ENCODE results near the gene BRAF.

DNA sequence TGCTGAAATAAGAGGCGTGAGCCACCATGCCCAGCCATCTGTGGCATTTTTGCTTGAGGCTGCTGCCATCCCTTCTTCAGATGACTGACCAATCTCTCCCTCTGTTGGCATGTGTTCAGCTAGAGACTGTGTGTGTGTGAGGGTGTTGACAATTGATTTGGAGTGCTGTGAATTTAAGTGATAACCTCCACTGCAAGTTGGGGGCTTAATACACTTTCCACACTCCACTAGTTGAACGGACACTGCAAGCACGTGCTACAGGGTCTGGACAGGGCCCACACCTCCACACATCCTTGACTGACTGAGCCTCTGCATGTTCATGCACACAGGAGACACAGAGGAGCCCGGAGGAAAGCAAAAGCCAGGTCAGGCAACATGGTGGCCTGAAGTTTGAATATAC lies 51.3 kb downstream of the BRAF start:
- no peak for TF ChIP-seq ZNF8 (CRISPR knock-in tag; IDR thresholded peaks at IDR 0.05)
- TF ChIP-seq, protein P1, sequence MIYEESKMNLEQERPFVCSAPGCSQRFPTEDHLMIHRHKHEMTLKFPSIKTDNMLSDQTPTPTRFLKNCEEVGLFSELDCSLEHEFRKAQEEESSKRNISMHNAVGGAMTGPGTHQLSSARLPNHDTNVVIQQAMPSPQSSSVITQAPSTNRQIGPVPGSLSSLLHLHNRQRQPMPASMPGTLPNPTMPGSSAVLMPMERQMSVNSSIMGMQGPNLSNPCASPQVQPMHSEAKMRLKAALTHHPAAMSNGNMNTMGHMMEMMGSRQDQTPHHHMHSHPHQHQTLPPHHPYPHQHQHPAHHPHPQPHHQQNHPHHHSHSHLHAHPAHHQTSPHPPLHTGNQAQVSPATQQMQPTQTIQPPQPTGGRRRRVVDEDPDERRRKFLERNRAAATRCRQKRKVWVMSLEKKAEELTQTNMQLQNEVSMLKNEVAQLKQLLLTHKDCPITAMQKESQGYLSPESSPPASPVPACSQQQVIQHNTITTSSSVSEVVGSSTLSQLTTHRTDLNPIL (CRISPR knock-in tag; IDR thresholded peaks at IDR 0.05; ENCODE audit: low read depth) = no peak
- TF ChIP-seq, protein P2, sequence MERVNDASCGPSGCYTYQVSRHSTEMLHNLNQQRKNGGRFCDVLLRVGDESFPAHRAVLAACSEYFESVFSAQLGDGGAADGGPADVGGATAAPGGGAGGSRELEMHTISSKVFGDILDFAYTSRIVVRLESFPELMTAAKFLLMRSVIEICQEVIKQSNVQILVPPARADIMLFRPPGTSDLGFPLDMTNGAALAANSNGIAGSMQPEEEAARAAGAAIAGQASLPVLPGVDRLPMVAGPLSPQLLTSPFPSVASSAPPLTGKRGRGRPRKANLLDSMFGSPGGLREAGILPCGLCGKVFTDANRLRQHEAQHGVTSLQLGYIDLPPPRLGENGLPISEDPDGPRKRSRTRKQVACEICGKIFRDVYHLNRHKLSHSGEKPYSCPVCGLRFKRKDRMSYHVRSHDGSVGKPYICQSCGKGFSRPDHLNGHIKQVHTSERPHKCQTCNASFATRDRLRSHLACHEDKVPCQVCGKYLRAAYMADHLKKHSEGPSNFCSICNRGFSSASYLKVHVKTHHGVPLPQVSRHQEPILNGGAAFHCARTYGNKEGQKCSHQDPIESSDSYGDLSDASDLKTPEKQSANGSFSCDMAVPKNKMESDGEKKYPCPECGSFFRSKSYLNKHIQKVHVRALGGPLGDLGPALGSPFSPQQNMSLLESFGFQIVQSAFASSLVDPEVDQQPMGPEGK (CRISPR knock-in tag; IDR thresholded peaks at IDR 0.05; ENCODE audit: borderline replicate concordance) = no peak
- no peak for TF ChIP-seq CSDC2 (CRISPR knock-in tag; IDR thresholded peaks at IDR 0.05)
- TF ChIP-seq ESRRG (CRISPR knock-in tag; IDR thresholded peaks at IDR 0.05) = no peak
- no peak for TF ChIP-seq ARNTL (CRISPR knock-in tag; IDR thresholded peaks at IDR 0.05; ENCODE audit: borderline replicate concordance, low read depth)
- TF ChIP-seq, protein P3, sequence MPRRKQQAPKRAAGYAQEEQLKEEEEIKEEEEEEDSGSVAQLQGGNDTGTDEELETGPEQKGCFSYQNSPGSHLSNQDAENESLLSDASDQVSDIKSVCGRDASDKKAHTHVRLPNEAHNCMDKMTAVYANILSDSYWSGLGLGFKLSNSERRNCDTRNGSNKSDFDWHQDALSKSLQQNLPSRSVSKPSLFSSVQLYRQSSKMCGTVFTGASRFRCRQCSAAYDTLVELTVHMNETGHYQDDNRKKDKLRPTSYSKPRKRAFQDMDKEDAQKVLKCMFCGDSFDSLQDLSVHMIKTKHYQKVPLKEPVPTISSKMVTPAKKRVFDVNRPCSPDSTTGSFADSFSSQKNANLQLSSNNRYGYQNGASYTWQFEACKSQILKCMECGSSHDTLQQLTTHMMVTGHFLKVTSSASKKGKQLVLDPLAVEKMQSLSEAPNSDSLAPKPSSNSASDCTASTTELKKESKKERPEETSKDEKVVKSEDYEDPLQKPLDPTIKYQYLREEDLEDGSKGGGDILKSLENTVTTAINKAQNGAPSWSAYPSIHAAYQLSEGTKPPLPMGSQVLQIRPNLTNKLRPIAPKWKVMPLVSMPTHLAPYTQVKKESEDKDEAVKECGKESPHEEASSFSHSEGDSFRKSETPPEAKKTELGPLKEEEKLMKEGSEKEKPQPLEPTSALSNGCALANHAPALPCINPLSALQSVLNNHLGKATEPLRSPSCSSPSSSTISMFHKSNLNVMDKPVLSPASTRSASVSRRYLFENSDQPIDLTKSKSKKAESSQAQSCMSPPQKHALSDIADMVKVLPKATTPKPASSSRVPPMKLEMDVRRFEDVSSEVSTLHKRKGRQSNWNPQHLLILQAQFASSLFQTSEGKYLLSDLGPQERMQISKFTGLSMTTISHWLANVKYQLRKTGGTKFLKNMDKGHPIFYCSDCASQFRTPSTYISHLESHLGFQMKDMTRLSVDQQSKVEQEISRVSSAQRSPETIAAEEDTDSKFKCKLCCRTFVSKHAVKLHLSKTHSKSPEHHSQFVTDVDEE (CRISPR knock-in tag; IDR thresholded peaks at IDR 0.05) = no peak
- no peak for TF ChIP-seq PPARA (CRISPR knock-in tag; IDR thresholded peaks at IDR 0.05; ENCODE audit: borderline replicate concordance)
- TF ChIP-seq SNAI2 (CRISPR knock-in tag; IDR thresholded peaks at IDR 0.05) = no peak
- no peak for TF ChIP-seq ZNF70 (CRISPR knock-in tag; IDR thresholded peaks at IDR 0.05)
